H1 (cell line): Measurements from ENCODE around the gene MRGPRE.

Source experiments
- BCL11A ChIP-seq, 2 experiments: IDR thresholded peaks; one replicate each; pipeline ENCODE4 v1.6.1; 2011; ENCODE audit warnings: low read depth in 2 of 2, low read length in 2 of 2, mild to moderate bottlenecking in 2 of 2
- EZH2 ChIP-seq: fragments of 200-600 bp; sonication (generic); IDR thresholded peaks from 2 replicates; pipeline ENCODE4 v1.7.1; 2012; ENCODE audit warnings: low read depth, mild to moderate bottlenecking, moderate library complexity, low read length, inconsistent platforms; ENCODE audit not compliant: severe bottlenecking
- GABPA ChIP-seq: IDR thresholded peaks from 2 replicates; pipeline ENCODE4 v1.6.1; 2011; ENCODE audit warnings: mild to moderate bottlenecking, low read length, moderate library complexity, borderline replicate concordance; ENCODE audit not compliant: insufficient read depth
- HDAC2 ChIP-seq, 2 experiments: fragments of 300-600 bp in 1 of 2; sonication (generic) in 1 of 2; IDR thresholded peaks; 2 replicates each; pipeline ENCODE4 v1.6.1; 2011 to 2012; ENCODE audit warnings: low read depth in 2 of 2, low read length in 2 of 2, mild to moderate bottlenecking in 2 of 2, moderate library complexity in 2 of 2, borderline replicate concordance in 1 of 2, inconsistent platforms in 1 of 2
- MAX ChIP-seq: IDR thresholded peaks from 2 replicates; pipeline ENCODE4 v1.6.1; 2012; ENCODE audit warnings: inconsistent platforms
- POLR2A ChIP-seq, 2 experiments: IDR thresholded peaks; 1 replicate in 1 of 2; 2 replicates in 1 of 2; pipeline ENCODE4 v1.6.1; 2011; ENCODE audit warnings: low read depth in 2 of 2, low read length in 2 of 2, mild to moderate bottlenecking in 2 of 2; ENCODE audit errors: control extremely low read depth in 1 of 2
- RBBP5 ChIP-seq: IDR thresholded peaks from 2 replicates; pipeline ENCODE4 v1.7.1; 2012; ENCODE audit warnings: low read depth, mild to moderate bottlenecking, inconsistent platforms, low read length, moderate library complexity, borderline replicate concordance
- SAP30 ChIP-seq: fragments of 300-600 bp; sonication (generic); IDR thresholded peaks from 2 replicates; pipeline ENCODE4 v1.7.1; 2012; ENCODE audit warnings: low read length, moderate library complexity, mild to moderate bottlenecking, inconsistent platforms; ENCODE audit not compliant: insufficient read depth, insufficient replicate concordance
- SIN3A ChIP-seq, 2 experiments: IDR thresholded peaks in 1 of 2; conservative IDR thresholded peaks in 1 of 2; 2 replicates each; pipeline ENCODE4 v1.6.1; 2011 to 2012; ENCODE audit warnings: low read length in 2 of 2, improper control_type of control experiment in 1 of 2, low read depth in 1 of 2, mild to moderate bottlenecking in 1 of 2
- SIRT6 ChIP-seq: IDR thresholded peaks from one replicate; pipeline ENCODE4 v1.7.1; 2012; ENCODE audit warnings: low read length, inconsistent platforms
- SIX5 ChIP-seq: IDR thresholded peaks from 2 replicates; pipeline ENCODE4 v1.6.1; 2011; ENCODE audit warnings: mild to moderate bottlenecking, low read depth, low read length
- SP1 ChIP-seq: IDR thresholded peaks from 2 replicates; pipeline ENCODE4 v1.6.1; 2011; ENCODE audit warnings: low read depth, low read length
- TAF1 ChIP-seq: IDR thresholded peaks from 2 replicates; pipeline ENCODE4 v1.6.1; 2011; ENCODE audit warnings: mild to moderate bottlenecking, low read depth, low read length
- TF ChIP-seq, protein P1 (sequence below), 3 experiments: IDR thresholded peaks; 1 replicate in 2 of 3; 2 replicates in 1 of 3; pipeline versions ENCODE4 v1.5.1 to v1.6.1; 2011; ENCODE audit warnings: low read length in 3 of 3, mild to moderate bottlenecking in 3 of 3, inconsistent platforms in 2 of 3, low read depth in 1 of 3, moderate library complexity in 1 of 3; ENCODE audit not compliant: insufficient read depth in 1 of 3; ENCODE audit errors: control extremely low read depth in 1 of 3

DNA sequence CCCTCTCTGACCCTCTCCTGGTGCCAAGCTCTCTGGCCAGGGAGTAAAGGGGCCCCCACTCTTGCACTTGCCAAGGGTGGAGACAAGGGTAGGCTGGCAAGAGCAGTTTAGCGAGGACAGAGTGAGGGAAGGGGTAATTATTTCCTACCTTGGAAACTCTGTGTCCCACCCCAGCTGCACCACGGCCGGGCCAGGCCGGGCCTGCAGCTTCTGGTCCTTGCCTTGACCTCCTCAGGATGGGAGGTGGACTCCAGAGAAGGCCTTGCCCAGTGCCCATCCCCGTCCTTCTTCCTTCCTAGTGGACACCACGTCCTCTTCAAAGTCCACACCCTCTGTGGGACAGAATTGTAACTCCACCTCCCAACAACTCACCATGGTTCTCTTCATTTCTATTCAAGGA lies 48.7 kb downstream of the MRGPRE start:
- no peak for TF ChIP-seq HDAC2 (IDR thresholded peaks at IDR 0.05; ENCODE audit: borderline replicate concordance in 1 of 2, low read depth in 2 of 2, low read length in 2 of 2)
- no peak for TF ChIP-seq SIRT6
- TF ChIP-seq POLR2A (IDR thresholded peaks at IDR 0.05; ENCODE audit: control extremely low read depth in 1 of 2, low read depth in 2 of 2, low read length in 2 of 2): no peak
- TF ChIP-seq, protein P1, sequence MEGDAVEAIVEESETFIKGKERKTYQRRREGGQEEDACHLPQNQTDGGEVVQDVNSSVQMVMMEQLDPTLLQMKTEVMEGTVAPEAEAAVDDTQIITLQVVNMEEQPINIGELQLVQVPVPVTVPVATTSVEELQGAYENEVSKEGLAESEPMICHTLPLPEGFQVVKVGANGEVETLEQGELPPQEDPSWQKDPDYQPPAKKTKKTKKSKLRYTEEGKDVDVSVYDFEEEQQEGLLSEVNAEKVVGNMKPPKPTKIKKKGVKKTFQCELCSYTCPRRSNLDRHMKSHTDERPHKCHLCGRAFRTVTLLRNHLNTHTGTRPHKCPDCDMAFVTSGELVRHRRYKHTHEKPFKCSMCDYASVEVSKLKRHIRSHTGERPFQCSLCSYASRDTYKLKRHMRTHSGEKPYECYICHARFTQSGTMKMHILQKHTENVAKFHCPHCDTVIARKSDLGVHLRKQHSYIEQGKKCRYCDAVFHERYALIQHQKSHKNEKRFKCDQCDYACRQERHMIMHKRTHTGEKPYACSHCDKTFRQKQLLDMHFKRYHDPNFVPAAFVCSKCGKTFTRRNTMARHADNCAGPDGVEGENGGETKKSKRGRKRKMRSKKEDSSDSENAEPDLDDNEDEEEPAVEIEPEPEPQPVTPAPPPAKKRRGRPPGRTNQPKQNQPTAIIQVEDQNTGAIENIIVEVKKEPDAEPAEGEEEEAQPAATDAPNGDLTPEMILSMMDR (IDR thresholded peaks at IDR 0.05; ENCODE audit: control extremely low read depth in 1 of 3, insufficient read depth in 1 of 3, low read depth in 1 of 3, low read length in 3 of 3): no peak
- no peak for TF ChIP-seq MAX
- no peak for TF ChIP-seq GABPA
- TF ChIP-seq SP1: no peak
- TF ChIP-seq EZH2: no peak
- no peak for TF ChIP-seq RBBP5
- no peak for TF ChIP-seq TAF1
- no peak for TF ChIP-seq SAP30
- no peak for TF ChIP-seq BCL11A (IDR thresholded peaks at IDR 0.05; ENCODE audit: low read depth in 2 of 2, low read length in 2 of 2)
- TF ChIP-seq SIX5: no peak
- TF ChIP-seq SIN3A (conservative IDR thresholded peaks at IDR 0.05 in 1 of 2, IDR thresholded peaks at IDR 0.05 in 1 of 2; ENCODE audit: low read depth in 1 of 2, low read length in 2 of 2): no peak
